ENCODE results near the gene CBLL2. TPM values are rescaled to one million over a fixed set of nuclear protein-coding genes. Genes with fewer than 3 reads are reported as not detected.

CBLL2 gene
- total RNA-seq, 2 donors from 2014 or later = not detected

GRCh38 chrX:22313766-22314165 is 41.1 kb downstream of the CBLL2 start:
- H3K27ac Mint-ChIP-seq = no peak overlapping the region
- H3K4me3 Mint-ChIP-seq = no peak overlapping the region
- H3K27me3 Mint-ChIP-seq = peaks cover 3% of the 10 kb centered on the region
- no peaks in the 10 kb centered on the region for H3K9me3 Mint-ChIP-seq
- no peaks in the 10 kb centered on the region for H3K4me1 Mint-ChIP-seq
- H3K36me3 Mint-ChIP-seq (ENCODE audit: low read depth) = no peaks in the 10 kb centered on the region
- no peak for ATAC-seq (replicated peaks)

- no peaks in the 10 kb centered on the region for H3K4me1 Mint-ChIP-seq
- no peak overlapping the region for H3K27ac Mint-ChIP-seq
- no peaks in the 10 kb centered on the region for H3K9me3 Mint-ChIP-seq
- H3K4me3 Mint-ChIP-seq = no peak overlapping the region
- H3K27me3 Mint-ChIP-seq = peaks cover 3% of the 10 kb centered on the region
- H3K36me3 Mint-ChIP-seq (ENCODE audit: low read depth) = no peaks in the 10 kb centered on the region
- ATAC-seq (replicated peaks) = no peak
Observed at GRCh38 chrX:22314211-22314610, 41.5 kb downstream of the CBLL2 start.

GRCh38 chrX:22314692-22315091 is 42.0 kb downstream of the CBLL2 start:
- ATAC-seq (replicated peaks) = no peak
- H3K4me1 Mint-ChIP-seq = no peaks in the 10 kb centered on the region
- no peaks in the 10 kb centered on the region for H3K36me3 Mint-ChIP-seq (ENCODE audit: low read depth)
- no peak overlapping the region for H3K4me3 Mint-ChIP-seq
- H3K27ac Mint-ChIP-seq = no peak overlapping the region
- peaks cover 3% of the 10 kb centered on the region for H3K27me3 Mint-ChIP-seq
- H3K9me3 Mint-ChIP-seq = no peaks in the 10 kb centered on the region

- ATAC-seq (replicated peaks) = no peak
- H3K4me1 Mint-ChIP-seq = no peaks in the 10 kb centered on the region
- H3K27me3 Mint-ChIP-seq = peaks cover 3% of the 10 kb centered on the region
- H3K9me3 Mint-ChIP-seq = no peaks in the 10 kb centered on the region
- H3K27ac Mint-ChIP-seq = no peak overlapping the region
- H3K4me3 Mint-ChIP-seq = no peak overlapping the region
- no peaks in the 10 kb centered on the region for H3K36me3 Mint-ChIP-seq (ENCODE audit: low read depth)
Observed at GRCh38 chrX:22315151-22315550, 42.4 kb downstream of the CBLL2 start.

GRCh38 chrX:22320236-22320873 is 47.6 kb downstream of the CBLL2 start:
- H3K27ac Mint-ChIP-seq = no peak overlapping the region
- ATAC-seq (replicated peaks) = no peak
- H3K9me3 Mint-ChIP-seq = peaks cover 4% of the 10 kb centered on the region
- peaks cover 4% of the 10 kb centered on the region for H3K27me3 Mint-ChIP-seq
- no peaks in the 10 kb centered on the region for H3K4me1 Mint-ChIP-seq
- H3K36me3 Mint-ChIP-seq (ENCODE audit: low read depth) = no peaks in the 10 kb centered on the region
- no peak overlapping the region for H3K4me3 Mint-ChIP-seq

- Mint-ChIP-seq H3K9me3 (peaks cover 4% of the 10 kb centered on the region), H3K4me3 (no peak overlapping the region), H3K27me3 (peaks cover 4% of the 10 kb centered on the region), H3K27ac (no peak overlapping the region), H3K4me1 (no peaks in the 10 kb centered on the region), H3K36me3 (ENCODE audit: low read depth) (no peaks in the 10 kb centered on the region)
- ATAC-seq (replicated peaks) = no peak
Observed at GRCh38 chrX:22323541-22323940, 50.8 kb downstream of the CBLL2 start.

Other genes starting within 250 kb of the CBLL2 start
- 1 to 10 TPM in 1 of 2 donors, under 1 TPM in 1; 0.19 to 1.9 TPM for gene PHEX, start 240.6 kb upstream of the CBLL2 start, total RNA-seq

All from activated T-helper 17 cell treated with anti-CD3 and anti-CD28 coated beads, Interleukin-2, amount 50 U/mL, for 72 hours (primary cell).